Astrocyte of the cerebellum (primary cell): Measurements from ENCODE around the gene SLC39A12.

ENCODE experiments used
- DNase-seq: peaks from one replicate; pipeline ENCODE4 v3.0.0-alpha.2; 2011; ENCODE audit warnings: low read depth
- H3K4me3 ChIP-seq: 2 replicates; pipeline ENCODE4 v1.5.1; 2011; ENCODE audit warnings: mild to moderate bottlenecking, low read depth, low read length, moderate library complexity
- in situ Hi-C: cut with HindIII; loops from 2 replicates; pipeline ENCODE4 v1.10.0; 2017; ENCODE audit warnings: low sequenced_read_pairs
- TF ChIP-seq, protein P1 (sequence below): IDR thresholded peaks from 2 replicates; pipeline ENCODE4 v1.5.1; 2012; ENCODE audit warnings: low read length, low read depth, moderate library complexity, mild to moderate bottlenecking; ENCODE audit errors: missing control alignments

The SLC39A12 gene

GRCh38 chr10:18000601-18001000 is 48.9 kb downstream of the SLC39A12 start:
- TF ChIP-seq, protein P1, sequence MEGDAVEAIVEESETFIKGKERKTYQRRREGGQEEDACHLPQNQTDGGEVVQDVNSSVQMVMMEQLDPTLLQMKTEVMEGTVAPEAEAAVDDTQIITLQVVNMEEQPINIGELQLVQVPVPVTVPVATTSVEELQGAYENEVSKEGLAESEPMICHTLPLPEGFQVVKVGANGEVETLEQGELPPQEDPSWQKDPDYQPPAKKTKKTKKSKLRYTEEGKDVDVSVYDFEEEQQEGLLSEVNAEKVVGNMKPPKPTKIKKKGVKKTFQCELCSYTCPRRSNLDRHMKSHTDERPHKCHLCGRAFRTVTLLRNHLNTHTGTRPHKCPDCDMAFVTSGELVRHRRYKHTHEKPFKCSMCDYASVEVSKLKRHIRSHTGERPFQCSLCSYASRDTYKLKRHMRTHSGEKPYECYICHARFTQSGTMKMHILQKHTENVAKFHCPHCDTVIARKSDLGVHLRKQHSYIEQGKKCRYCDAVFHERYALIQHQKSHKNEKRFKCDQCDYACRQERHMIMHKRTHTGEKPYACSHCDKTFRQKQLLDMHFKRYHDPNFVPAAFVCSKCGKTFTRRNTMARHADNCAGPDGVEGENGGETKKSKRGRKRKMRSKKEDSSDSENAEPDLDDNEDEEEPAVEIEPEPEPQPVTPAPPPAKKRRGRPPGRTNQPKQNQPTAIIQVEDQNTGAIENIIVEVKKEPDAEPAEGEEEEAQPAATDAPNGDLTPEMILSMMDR: no peak
- in situ Hi-C loops: no loop called here
- H3K4me3 ChIP-seq: no peak overlapping the region
- DNase-seq: no peak

- DNase-seq: no peak
- TF ChIP-seq, protein P1: no peak
- peak overlapping the region; percentile 5 for H3K4me3 ChIP-seq
- in situ Hi-C loops: no loop called here
Observed at GRCh38 chr10:18005445-18005780, 53.7 kb downstream of the SLC39A12 start.

DNA sequence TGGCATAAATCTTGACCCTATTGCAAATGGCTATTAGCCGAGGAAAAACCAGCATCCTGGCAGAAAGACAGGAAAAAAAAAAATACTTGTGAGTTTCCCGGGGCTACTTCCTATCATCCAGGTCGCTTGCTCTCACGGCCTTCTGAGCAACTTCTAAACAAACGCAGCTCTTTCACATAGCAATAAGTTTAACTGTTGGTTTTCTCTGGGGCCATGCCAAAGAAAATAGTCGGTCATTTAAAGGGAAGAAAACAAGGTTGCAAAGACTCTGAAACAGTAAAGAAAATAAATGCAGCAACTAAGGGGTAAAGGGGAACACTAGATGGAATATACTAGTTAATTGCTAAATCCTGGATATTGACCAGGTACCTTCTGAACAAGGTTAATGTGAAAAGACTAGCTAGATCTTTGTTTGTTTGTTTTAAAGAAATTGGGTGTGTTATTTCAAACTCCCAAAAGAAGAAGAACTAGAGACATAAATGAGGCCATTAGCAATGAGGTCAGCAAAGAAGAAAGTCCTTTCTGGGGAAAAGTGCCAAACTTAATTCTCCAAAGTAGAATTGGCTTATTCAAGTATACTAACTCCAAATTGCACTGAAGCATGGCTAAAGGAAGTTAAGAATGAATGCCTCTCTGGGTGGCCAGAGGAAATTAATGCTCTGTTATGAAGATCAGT is 54.2 kb downstream of the SLC39A12 start:
- in situ Hi-C loops: no loop called here
- peak overlapping the region; percentile 5 for H3K4me3 ChIP-seq
- TF ChIP-seq, protein P1: no peak
- DNase-seq: peak; percentile 77

GRCh38 chr10:18008986-18009385 is 57.3 kb downstream of the SLC39A12 start:
- in situ Hi-C loops: no loop called here
- TF ChIP-seq, protein P1: no peak
- no peak for DNase-seq
- H3K4me3 ChIP-seq: no peak overlapping the region

GRCh38 chr10:18010050-18010449 is 58.3 kb downstream of the SLC39A12 start:
- in situ Hi-C loops: no loop called here
- TF ChIP-seq, protein P1: no peak

DNA sequence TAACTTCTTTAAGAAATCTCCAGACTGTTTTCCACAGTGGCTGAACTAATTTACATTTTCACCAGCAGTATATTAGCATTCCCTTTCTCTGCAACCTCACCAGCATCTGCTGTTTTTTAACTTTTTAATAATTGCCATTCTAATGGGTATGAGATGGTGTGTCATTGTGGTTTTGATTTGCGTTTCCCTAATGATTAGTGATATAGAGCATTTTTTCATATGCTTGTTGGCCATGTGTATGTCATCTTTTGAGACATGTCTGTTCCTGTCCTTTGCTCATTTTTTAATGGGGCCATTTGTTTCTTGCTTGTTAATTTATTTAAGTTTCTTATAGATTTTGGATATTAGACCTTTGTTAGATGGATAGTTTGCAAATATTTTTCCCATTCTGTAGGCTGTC is 68.8 kb downstream of the SLC39A12 start:
- no peak overlapping the region for H3K4me3 ChIP-seq
- no peak for DNase-seq
- in situ Hi-C loops: no loop called here
- TF ChIP-seq, protein P1: no peak

More at GRCh38 chr10:18010050-18010449, 58.3 kb downstream of the SLC39A12 start:
- no peak overlapping the region for H3K4me3 ChIP-seq
- no peak for DNase-seq
